Coronary artery (tissue), 2 donors: Measurements from ENCODE around the gene RIC8B.
"Not testable (repeated sequence)": the region's sequence is repeated elsewhere in the genome, so short reads cannot be mapped to it uniquely, and the experiment has no call there.

Source experiments
- DNase-seq: peaks from one replicate; pipeline ENCODE4 v3.0.0-alpha.2; 2017; ENCODE audit warnings: low spot score
- H3K27ac ChIP-seq, 2 donors: fragments of 200-600 bp; sonication (generic); one replicate each; pipeline ENCODE4 v1.5.1; 2016 to 2019
- H3K4me3 ChIP-seq: fragments of 200-600 bp; sonication (generic); 2 replicates; pipeline ENCODE4 v1.5.1; 2016; ENCODE audit warnings: mild to moderate bottlenecking, moderate library complexity
- CTCF ChIP-seq: fragments of 200-600 bp; sonication (generic); IDR thresholded peaks from one replicate; pipeline ENCODE4 v1.5.1; 2019; ENCODE audit warnings: antibody characterized with exemption

The RIC8B gene

GRCh38 chr12:106918746-106919145 is 144.3 kb downstream of the RIC8B start:
- no peak overlapping the region for H3K27ac ChIP-seq
- DNase-seq: no peak

GRCh38 chr12:106919910-106920544 is 145.5 kb downstream of the RIC8B start:
- peak; percentile 74 for TF ChIP-seq CTCF
- H3K27ac ChIP-seq: no peak overlapping the region
- H3K4me3 ChIP-seq: no peak overlapping the region
- DNase-seq: no peak

More at GRCh38 chr12:106918746-106919145, 144.3 kb downstream of the RIC8B start:
- no peak overlapping the region for H3K4me3 ChIP-seq
- no peak for TF ChIP-seq CTCF

- not testable (repeated sequence) for H3K27ac ChIP-seq, DNase-seq, H3K4me3 ChIP-seq
These were observed 147.5 kb downstream of the RIC8B start for GRCh38 chr12:106921976-106922375.

- DNase-seq, H3K27ac ChIP-seq, H3K4me3 ChIP-seq: not testable (repeated sequence)
These were observed 149.1 kb downstream of the RIC8B start for GRCh38 chr12:106923594-106923993.

- no peak overlapping the region for H3K27ac ChIP-seq
- TF ChIP-seq CTCF: no peak
- DNase-seq: no peak
- no peak overlapping the region for H3K4me3 ChIP-seq
These were observed 149.9 kb downstream of the RIC8B start for GRCh38 chr12:106924268-106924861.

DNA sequence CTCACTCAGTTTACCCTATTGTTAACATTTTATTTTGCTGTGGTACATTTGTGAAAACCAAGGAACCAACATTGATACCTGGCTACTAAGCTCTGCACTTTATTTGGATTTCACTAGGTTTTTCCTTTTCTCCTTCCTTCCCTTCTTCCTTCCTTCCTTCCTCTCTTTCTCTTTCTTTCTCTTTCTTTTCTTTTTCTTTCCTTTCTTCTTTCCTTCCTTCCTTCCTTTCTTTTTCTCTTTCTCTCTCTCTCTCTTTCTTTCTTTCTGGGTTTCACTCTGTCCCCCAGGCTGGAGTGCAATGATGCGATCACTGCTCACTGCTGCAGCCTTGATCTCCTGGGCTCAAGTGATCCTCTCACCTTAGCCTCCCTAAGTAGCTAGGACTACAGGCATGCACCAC is 152.2 kb downstream of the RIC8B start:
- no peak overlapping the region for H3K4me3 ChIP-seq
- no peak for DNase-seq
- no peak overlapping the region for H3K27ac ChIP-seq
- no peak for TF ChIP-seq CTCF

- no peak for DNase-seq
- TF ChIP-seq CTCF: no peak
- no peak overlapping the region for H3K27ac ChIP-seq
- H3K4me3 ChIP-seq: no peak overlapping the region
These were observed 159.8 kb downstream of the RIC8B start for GRCh38 chr12:106934277-106934676.
